Ammon's horn (tissue), 1 donor: ENCODE results near the gene ADAMTS2.

Experiments used
- DNase-seq: peaks from one replicate; pipeline ENCODE4 v3.0.0-alpha.2; 2016; ENCODE audit warnings: low spot score

The ADAMTS2 gene

DNA sequence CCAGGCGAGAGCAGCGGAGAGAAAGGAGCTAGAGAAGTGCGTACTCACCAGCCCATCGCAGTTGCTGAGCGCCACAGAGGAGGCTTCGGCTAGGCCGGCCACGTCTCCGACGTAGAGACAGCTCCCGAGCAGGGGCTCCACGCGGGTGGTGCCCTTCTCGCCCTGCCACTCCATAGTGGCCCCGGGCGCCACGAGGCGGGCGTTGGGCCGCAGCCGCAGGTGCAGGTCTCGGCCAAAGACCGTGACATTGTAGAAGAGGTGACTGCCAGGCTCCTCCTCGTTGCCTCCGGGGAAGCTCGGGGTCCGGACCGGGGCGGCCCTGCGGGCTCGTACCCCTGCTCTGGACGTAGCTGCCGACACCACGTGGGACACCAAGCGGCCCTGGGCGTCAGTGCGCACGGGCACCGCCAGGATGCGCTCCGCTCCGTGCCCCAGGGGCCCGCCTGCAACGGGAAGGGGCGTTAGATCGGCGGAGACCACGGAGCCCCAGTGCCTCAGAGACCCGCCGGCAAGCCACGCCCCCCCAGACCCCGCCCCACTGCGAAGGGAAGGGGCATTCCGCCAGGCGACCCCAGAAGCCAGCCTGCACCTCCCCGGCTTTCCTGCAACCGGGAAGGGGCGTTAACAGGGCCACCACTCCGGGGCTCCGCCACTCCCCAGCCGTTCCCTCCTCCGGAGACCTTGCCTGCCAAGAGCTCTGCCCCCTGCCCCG, 1.4 kb downstream of the ADAMTS2 start:
- no peak for DNase-seq

DNA sequence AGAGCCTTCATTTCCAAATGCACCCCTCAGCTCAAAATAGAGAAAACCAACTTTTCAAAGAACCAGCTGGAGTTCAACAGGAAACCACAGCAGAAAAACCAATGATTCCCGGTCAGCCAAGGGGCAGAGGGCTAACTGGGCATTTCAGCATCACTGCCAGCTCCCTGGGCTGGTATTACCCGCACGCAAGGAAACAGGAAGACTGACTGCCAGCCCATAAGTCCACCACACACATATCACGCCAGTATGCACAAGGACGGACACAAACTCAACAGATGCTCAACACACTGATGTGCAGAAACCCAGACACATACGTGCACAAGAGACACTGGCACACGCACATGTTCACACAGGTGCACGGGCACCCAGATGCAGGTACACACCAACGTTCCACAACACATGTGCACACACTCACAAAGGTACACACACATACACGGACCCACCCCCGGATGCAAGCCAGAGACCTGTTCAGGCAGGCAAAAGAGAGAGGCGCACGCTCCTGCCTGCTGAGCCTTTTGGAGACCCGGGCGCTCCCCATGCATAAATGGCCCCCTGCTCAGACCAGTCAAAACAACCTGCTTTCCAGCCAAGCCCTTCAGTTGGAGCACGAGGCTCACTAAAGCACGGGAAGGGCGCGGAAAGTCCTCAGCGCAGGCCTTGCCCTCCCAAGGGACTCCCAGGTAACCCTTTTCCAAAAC, 2.1 kb downstream of the ADAMTS2 start:
- no peak for DNase-seq

DNA sequence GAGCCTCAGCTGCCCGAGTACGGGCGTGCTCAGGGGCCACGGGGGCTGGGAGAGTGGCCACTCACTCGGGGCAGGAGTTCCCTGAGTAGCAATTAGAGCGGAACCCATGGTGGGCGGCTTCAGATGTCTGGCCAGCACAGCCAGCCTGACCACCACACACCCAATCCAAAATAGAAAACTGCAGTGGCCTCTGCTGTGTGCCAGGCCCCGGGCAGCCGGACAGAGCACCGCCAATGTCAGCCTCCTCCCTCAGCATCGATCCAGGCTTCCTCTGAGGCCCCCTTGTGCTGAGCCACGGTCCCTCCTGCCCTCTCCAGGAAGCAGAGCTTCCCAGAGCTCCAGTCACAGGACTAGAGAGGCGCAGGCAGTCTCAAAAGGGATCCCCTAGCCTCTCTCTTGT, 2.7 kb downstream of the ADAMTS2 start:
- no peak for DNase-seq

- DNase-seq = no peak
These were observed 4.8 kb downstream of the ADAMTS2 start for GRCh38 chr5:179340465-179340864.

GRCh38 chr5:179339996-179340395, 5.3 kb downstream of the ADAMTS2 start:
- DNase-seq = no peak

GRCh38 chr5:179339081-179339480, 6.2 kb downstream of the ADAMTS2 start:
- DNase-seq = no peak

DNA sequence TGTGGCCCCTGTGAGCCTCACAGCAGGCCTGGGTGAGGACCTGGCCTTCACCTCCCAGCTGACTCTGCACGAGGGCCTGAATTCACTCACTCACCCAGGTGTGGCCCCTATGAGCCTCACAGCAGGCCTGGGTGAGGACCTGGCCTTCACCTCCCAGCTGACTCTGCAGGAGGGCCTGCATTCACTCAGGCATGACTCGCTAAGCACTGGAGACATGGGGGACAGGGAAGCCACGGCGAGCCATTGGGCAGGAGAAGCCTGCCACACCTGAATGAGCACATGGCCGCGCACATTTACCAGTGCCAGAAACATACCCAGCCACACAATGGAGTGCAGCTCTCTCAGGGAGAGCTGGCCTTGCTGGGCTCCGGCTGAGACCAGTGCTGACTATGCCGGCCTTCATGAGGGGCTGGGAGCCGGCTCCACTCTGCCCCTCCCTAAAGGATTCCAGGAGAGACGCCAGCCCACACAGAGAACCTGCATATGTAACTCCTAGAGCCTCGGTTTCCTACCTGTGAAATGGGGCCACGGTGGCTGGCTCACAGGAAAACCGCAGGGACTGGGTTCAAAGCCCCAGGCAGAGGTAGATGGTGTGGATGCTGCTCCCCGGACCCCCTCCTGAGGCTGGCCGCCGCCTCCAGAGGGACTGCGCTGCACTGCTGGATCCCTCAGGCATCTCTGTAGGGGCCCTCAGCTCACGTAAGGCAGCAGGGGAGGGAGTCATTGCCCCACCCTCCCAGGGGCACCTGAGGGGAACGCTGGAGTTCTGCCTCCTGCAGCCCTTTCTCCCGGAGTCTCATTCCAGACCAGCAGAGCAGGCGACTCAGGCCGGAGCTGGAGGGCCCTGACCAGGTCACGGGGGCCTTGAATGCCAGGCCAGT, 7.2 kb downstream of the ADAMTS2 start:
- no peak for DNase-seq

DNA sequence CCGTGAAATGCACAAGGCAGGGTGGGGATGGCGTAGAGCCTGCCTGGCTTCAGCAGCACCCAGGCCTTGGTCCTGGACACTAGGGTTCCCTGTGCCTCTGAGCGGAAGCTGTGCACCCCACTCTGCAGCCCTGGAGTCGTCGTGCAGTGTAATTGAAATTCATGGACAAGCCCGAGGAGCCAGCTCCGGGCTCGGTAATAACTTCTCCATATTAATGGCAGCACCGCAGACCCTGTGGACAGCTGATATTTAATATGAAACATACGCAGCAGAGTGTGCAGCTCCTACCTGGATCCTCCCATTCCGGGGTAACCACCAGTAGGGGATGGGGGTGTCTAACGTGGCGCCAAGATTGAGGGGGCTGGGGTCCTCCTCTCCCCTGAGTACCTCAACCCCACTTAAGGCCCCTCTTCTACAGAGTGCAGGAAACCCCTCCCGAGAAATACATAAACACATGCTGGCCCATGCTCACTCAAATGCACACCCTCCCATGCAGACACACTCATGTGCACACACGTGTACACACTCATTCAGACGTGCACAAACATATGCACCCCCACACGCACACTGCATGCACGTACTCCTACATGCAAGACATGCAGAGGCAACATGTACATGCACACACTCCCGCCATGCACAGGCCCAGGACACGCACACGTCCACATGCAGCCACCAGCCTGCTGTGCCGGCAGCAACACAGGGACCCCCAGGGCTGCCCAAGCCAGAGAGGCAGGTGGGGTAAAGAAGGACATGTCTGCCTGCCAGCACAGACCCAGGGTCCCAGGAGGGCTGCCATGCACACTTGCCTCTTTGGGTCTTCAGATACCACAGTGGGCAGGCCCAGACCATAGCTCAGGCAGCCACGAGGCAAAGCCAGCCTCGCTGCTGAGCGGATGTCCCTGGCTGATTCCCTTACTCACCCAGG, 8.1 kb downstream of the ADAMTS2 start:
- DNase-seq = no peak

DNA sequence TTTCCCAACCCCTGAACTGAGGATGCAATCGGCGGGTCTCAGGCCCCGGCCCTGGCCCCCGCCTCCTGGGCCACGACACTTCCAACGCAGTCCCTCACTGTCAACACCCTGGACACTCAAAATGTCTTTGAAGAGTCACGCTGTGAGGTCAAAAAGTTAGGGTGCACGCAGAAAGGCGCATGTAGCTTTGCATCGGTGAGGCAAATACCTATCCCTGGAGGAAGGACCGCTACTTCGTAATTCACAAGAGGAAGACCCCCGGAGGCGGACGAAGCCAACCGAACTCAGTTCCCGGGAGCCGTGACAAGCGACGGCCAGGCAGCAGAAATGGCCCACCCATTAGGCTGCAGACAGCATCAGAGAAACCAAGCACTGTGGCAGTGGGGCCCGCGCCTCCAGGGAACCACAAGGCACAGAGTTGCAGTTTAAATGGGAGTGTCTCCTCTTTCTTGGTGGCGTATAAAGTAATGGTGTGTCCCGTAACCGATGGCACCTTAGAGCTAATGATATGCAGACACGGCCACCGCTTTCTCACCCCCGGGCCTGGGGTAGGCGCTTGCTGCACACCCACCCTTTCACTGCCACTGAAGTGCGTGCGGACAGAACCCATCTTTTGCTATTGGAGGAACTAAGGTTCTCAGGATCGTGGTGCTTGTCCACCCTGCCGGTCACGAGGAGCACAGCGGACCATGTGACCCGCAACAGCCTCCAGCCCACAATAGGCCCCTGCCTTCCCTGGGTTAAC, 9.0 kb downstream of the ADAMTS2 start:
- DNase-seq = no peak

GRCh38 chr5:179333796-179334761, 11.2 kb downstream of the ADAMTS2 start:
- no peak for DNase-seq

- DNase-seq = no peak
These were observed 12.4 kb downstream of the ADAMTS2 start for GRCh38 chr5:179332741-179333290.

GRCh38 chr5:179331591-179332375, 13.5 kb downstream of the ADAMTS2 start:
- DNase-seq = no peak

DNA sequence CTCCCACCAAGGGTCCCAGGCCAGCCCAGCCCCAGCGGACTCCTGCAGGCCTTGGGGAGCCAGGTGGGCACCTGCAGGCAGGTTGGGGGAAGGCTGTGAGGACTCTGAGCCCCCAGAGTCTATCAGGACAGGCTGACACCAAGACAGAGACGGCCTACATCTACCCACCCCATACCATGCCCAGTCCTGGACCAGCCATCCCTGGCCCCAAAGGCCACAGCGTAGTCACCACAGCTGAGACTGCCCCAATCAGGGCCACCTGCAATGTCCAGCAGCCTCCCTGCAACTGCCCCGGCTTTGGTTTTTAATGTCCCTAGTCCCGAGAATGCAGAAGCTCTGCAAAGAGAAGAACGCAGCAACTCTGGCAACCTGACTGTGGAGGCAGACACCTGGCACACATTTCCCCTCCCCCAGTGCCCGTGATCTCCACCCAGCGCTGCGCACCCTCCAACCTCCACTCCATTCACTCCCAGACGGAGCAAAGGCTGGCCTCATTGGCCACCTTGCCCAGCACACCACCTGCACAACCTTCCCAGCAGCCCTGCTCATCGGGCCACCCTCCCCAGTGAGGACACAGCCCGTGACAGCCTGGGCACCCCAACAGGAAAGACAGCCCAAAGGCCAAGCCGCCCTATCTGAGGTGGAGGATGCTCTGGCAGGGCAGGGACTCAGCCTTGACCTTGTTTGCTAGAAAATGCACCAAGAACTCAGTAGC, 14.9 kb downstream of the ADAMTS2 start:
- no peak for DNase-seq

DNA sequence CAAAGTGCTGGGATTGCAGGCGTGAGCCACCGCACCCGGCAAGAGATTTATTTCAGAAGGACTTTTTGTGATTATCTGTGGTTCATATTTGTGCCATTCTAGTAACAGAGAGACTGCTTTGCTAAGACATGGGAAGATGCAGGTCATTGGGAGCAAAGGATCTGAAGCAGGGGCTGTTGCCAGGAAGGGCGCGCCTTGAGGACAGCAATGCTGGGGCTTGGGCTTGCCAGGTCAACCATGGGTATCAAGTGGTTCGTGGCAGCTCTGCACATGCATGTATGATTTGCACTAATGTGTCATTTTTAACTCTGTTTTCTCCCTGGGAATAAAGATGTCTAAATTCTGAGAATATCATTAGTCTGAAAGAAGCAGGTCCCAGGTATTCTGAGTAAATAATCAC, 17.0 kb downstream of the ADAMTS2 start:
- DNase-seq = no peak

- no peak for DNase-seq
These were observed 18.1 kb downstream of the ADAMTS2 start for GRCh38 chr5:179327021-179327735.

DNA sequence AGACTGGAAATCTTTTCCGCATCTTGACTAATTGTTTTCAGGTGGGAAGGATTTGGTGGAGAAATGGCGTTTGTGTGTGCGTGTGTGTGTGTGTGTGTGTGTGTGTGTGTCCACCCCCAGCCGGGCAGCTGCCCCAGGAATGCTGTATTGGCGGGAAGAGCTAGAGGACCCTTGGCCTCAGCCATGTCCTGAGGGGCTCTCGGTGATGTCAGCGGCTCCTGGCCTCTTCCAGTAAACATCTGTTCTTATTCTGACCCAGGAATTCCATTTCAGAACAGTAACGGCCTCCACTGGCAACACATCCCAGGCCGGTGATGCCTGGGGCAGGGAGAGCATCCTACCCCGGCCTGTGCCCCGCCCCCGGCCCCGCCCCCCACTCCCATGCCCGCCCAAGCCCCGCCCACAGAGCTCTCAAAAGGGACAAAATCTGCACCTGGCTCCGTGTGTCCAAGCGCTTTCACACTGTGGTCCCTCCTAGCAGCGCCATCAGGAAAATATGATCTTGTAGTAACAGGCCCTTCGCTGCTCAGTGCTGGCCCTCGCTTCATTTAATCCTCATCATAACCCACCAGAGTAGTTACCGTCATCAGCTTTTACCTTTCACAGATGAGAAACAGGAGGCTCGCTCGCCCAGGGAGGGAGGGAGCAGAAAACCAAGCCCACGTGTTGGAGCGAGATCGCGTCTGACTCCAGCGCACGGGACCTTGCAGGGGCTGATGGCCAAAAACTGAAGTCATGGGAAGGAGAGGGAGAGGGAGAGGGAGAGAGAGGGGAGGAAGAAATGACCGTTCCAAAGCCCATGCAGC, 18.9 kb downstream of the ADAMTS2 start:
- DNase-seq = no peak
